ENCODE results near the gene NEU2.

The NEU2 gene

DNA sequence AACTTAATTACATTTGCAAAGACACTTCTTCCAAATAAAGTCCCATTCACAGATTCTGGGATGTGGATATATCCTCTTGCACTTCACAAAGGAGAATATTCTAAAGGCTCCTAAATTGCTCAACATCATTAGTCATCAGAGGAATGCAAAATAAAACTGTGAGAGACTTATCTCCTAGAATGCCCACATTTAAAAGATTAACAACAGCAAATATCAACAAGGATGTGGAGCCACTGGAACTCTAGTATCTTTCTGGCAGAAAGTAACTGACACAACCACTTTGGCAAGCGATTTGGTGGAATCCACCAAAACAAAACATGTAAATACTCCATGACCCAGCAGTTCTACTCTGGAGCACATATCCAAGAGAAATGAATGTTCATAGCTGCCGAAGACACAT, 4.6 kb downstream of the NEU2 start:
- TF ChIP-seq TAF1 (IDR thresholded peaks at IDR 0.05; ENCODE audit: borderline replicate concordance, insufficient read depth, low read length) (no peak), FOXP2 (optimal IDR thresholded peaks at IDR 0.05; ENCODE audit: borderline replicate concordance, extremely low read depth, extremely low read length, insufficient read depth) (no peak), POLR2AphosphoS5 (IDR thresholded peaks at IDR 0.05; ENCODE audit: low read depth, low read length) (no peak), SIN3A (IDR thresholded peaks at IDR 0.05; ENCODE audit: borderline replicate concordance, insufficient read depth, low read length) (no peak), REST (IDR thresholded peaks at IDR 0.05; ENCODE audit: insufficient read depth in 1 of 2, low read depth in 2 of 2, low read length in 2 of 2) (no peak)

DNA sequence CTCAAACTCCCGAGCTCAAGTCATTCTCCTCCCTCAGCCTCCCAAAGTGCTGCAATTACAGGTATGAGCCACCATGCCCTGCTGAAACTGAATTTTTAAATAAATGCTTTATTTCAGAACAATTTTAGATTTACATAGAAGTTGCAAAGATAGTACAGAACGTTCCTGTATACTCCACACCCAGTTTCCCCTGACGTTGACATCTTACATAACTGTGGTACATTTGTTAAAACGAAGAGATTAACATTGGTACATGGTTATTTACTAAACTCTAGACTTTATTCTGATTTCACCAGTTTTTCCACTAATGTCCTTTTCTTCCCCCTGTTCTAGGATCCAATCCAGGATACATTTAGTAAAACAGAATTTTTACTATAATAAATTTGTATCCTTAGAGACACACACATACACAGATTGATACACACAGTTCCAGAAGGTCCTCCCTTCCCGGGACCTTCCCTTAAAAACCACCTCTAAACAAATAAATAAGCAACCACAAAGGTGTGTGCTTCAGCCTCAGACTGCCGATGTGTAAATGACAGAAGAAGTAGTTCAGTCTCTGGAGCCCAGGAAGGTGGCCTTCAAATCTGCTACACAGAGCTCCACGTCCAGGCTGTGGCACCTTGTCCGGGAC, 6.9 kb downstream of the NEU2 start:
- no peak for TF ChIP-seq POLR2AphosphoS5 (IDR thresholded peaks at IDR 0.05; ENCODE audit: low read depth, low read length)
- no peak for TF ChIP-seq TAF1 (IDR thresholded peaks at IDR 0.05; ENCODE audit: borderline replicate concordance, insufficient read depth, low read length)
- TF ChIP-seq REST (IDR thresholded peaks at IDR 0.05; ENCODE audit: insufficient read depth in 1 of 2, low read depth in 2 of 2, low read length in 2 of 2), result no peak
- no peak for TF ChIP-seq SIN3A (IDR thresholded peaks at IDR 0.05; ENCODE audit: borderline replicate concordance, insufficient read depth, low read length)
- TF ChIP-seq FOXP2 (optimal IDR thresholded peaks at IDR 0.05; ENCODE audit: borderline replicate concordance, extremely low read depth, extremely low read length, insufficient read depth), result no peak

DNA sequence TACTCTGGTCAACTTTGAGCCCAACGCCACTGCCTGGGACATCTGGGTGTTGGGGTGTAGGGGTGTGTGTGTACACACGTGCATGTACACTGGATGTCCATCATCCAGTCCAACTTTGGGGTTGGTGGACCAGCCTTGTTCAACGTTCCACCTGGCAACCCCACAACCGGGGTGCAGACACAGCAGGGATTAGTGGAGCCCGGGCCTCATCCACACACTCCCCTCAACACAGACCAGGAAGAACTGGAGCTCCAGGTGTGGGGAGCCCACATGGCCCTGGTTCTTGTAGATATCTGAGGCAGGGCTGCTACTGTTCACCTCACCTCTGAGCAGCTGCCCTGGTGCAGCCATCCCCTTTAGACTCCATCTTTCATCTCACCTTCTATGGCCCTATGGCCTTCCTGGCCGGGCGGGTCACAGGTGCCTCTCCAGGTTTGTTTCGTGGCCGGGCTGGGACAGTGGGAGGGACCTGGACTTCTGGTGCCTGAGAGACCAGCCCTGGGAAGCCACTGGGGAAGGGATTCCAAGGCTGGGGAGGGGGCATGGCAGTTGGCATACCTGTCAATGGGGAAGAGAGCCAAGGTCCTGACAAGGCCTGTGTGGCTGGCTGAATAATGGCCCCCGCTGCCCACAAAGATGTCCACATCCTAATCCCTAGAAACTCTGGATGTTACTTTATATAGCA, 7.5 kb downstream of the NEU2 start:
- TF ChIP-seq TAF1 (IDR thresholded peaks at IDR 0.05; ENCODE audit: borderline replicate concordance, insufficient read depth, low read length) (no peak), FOXP2 (optimal IDR thresholded peaks at IDR 0.05; ENCODE audit: borderline replicate concordance, extremely low read depth, extremely low read length, insufficient read depth) (no peak), POLR2AphosphoS5 (IDR thresholded peaks at IDR 0.05; ENCODE audit: low read depth, low read length) (no peak)

GRCh38 chr2:233040571-233040970, 8.1 kb downstream of the NEU2 start:
- no peak for TF ChIP-seq SIN3A (IDR thresholded peaks at IDR 0.05; ENCODE audit: borderline replicate concordance, insufficient read depth, low read length)
- no peak for TF ChIP-seq POLR2AphosphoS5 (IDR thresholded peaks at IDR 0.05; ENCODE audit: low read depth, low read length)
- no peak for TF ChIP-seq FOXP2 (optimal IDR thresholded peaks at IDR 0.05; ENCODE audit: borderline replicate concordance, extremely low read depth, extremely low read length, insufficient read depth)
- no peak for TF ChIP-seq REST (IDR thresholded peaks at IDR 0.05; ENCODE audit: insufficient read depth in 1 of 2, low read depth in 2 of 2, low read length in 2 of 2)
- no peak for TF ChIP-seq TAF1 (IDR thresholded peaks at IDR 0.05; ENCODE audit: borderline replicate concordance, insufficient read depth, low read length)

GRCh38 chr2:233041722-233042323, 9.4 kb downstream of the NEU2 start:
- TF ChIP-seq POLR2AphosphoS5 (IDR thresholded peaks at IDR 0.05; ENCODE audit: low read depth, low read length), result no peak
- TF ChIP-seq REST (IDR thresholded peaks at IDR 0.05; ENCODE audit: insufficient read depth in 1 of 2, low read depth in 2 of 2, low read length in 2 of 2), result no peak
- TF ChIP-seq FOXP2 (optimal IDR thresholded peaks at IDR 0.05; ENCODE audit: borderline replicate concordance, extremely low read depth, extremely low read length, insufficient read depth), result no peak
- TF ChIP-seq SIN3A (IDR thresholded peaks at IDR 0.05; ENCODE audit: borderline replicate concordance, insufficient read depth, low read length), result no peak
- no peak for TF ChIP-seq TAF1 (IDR thresholded peaks at IDR 0.05; ENCODE audit: borderline replicate concordance, insufficient read depth, low read length)
